Activated CD4-positive, alpha-beta T cell treated with anti-CD3 and anti-CD28 coated beads for 1 hour (primary cell): ENCODE results near the gene UPF2.

Experiments
- DNase-seq: peaks from one replicate; pipeline ENCODE4 v3.0.0-alpha.2; 2020

UPF2 gene

DNA sequence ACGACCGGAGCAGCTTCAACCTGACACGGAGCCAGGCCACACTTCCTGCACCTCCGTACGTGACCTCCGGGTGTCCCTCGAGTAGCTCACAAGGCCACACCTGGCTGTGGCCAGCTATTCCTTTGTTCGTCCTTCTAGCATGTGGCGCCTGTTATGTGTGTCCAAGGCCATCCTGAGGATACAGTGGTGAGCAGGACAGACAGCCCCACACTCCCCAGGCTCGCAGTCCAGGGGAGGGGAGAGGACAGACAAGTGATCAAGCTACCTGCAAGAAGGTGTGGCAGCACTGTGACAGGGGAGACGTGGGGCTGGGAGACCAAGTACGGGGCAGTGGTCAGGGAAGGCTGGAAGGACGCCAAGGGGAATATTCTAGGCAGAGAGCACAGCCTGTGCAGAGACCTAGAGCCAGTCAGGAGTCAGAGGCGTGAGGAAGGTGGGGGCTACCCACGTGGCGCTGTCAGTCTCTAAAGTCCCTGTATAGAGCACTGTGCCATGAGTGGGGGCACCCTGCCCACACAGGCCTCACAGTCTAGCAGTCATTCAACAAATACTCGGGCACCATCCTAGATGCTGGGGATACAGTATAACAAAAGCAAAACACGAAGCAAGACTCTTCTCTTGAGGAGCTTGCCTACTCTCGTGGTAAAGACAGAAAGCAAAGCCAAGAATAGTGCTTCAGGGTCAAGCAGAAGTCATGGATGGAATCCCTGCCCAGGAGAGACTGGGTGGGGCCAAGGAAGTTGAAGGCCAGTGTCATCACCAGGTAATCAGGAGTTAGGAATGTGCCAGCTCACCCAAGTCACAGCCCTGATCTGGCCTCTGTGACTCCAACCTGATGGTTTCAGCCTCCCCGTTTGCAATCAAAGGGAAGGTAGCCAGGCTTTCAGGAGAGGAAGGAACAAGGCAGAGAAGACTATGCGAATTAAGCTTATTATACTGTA lies 160.9 kb downstream of the UPF2 start:
- DNase-seq: no peak

DNA sequence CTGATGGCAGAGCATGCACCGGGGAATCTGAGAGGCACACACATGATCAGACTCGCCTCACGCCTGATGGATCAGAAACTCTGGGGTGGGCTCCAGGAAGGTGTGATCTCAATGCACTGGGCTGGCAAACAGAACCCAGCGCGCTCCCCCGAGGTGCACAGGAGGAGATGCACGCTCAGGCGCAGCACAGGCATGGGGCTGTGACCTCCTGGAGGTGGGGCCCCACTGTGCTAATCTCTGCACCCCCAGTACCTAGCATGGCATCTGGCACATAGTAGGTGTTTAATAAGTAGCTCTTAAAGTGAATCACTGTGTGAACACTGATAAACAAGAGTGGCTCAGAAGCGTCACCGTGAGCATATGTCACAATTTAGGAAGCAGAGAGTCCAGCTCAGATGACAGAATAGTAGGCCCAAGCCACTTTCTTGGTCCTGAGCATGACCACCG lies 161.6 kb downstream of the UPF2 start:
- no peak for DNase-seq

GRCh38 chr10:11880151-11881029 lies 162.2 kb downstream of the UPF2 start:
- no peak for DNase-seq

DNA sequence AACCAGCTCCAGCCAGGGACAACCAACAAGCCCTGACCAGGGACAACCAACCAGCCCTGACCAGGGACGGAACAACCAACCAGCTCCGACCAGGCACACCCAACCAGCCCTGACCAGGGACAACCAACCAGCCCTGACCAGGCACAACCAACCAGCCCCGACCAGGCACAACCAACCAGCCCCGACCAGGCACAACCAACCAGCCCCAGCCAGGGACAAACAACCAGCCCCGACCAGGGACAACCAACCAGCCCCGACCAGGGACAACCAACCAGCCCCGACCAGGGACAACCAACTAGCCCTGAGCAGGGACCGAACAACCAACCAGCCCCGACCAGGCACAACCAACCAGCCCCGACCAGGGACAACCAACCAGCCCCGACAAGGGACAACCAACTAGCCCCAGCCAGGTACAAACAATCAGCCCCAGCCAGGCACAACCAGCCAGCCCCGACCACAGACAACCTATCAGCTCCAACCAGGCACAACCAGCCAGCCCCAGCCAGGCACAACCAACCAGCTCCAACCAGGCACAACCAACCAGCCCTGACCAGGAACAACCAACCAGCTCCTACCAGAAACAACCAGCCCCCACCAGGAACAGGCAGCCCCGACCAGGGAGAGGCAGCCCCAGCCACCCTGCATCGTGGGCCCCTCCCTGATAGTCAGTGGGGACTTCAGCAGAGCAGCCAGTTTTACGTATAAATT lies 163.1 kb downstream of the UPF2 start:
- no peak for DNase-seq

DNA sequence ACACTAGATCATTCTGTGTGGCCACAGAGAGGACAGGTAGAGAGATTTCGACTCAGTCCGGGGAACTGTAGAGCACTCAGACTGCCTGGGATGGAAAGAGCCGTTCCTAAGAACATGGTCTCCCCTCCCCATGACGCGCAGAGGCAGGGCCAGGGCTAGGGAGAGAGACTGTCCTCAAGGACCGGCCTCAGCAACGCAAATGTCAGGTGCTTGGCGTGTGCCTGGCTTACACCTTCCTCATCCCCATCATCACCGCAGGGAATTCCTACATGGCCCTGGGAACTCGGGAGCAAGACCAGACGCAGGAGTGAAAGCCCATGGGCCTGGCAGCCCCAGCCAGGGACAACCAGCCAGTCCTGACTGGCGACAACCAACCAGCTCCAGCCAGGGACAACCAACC lies 163.8 kb downstream of the UPF2 start:
- DNase-seq: no peak

GRCh38 chr10:11877591-11877905 lies 165.1 kb downstream of the UPF2 start:
- DNase-seq: no peak

DNA sequence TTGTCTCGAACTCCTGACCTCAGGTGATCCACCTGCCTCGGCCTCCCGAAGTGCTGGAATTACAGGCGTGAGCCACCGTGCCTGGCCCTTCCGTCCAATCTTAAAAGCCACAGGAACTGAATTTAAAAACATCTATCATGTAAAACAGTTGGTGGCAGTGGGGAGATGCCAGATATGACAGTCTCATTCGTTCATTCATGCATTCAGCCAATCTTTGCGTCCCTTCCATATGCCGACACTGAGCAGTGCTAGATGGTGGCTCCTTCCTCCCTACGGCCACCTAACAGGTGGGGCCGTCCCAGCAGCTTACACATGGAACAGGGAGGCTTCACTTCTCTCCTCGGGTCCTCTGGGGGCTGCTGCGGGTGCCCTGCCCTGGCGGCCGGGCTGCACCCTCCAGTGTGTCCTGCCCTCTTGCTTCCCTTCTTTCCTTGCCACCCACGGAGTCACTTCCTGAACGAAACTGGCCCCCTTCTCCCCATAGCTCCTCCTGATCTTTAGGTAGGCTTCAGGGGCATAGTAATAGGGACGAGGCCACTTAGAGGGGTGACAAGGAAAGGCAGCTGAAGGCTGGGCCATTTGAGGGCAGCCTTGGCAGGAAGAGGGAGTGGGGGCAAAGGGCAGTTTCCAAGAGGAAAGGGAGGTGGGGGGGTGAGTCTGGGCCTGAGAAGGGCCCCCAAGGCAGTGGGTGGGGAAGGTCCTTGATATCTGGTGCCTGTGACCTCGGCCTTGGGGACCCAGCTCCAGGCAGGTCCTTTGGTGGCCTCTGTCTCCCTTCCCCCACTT lies 165.6 kb downstream of the UPF2 start:
- no peak for DNase-seq

GRCh38 chr10:11876324-11876723 lies 166.3 kb downstream of the UPF2 start:
- no peak for DNase-seq

- no peak for DNase-seq
Measured at GRCh38 chr10:11875494-11876281, 166.9 kb downstream of the UPF2 start.

DNA sequence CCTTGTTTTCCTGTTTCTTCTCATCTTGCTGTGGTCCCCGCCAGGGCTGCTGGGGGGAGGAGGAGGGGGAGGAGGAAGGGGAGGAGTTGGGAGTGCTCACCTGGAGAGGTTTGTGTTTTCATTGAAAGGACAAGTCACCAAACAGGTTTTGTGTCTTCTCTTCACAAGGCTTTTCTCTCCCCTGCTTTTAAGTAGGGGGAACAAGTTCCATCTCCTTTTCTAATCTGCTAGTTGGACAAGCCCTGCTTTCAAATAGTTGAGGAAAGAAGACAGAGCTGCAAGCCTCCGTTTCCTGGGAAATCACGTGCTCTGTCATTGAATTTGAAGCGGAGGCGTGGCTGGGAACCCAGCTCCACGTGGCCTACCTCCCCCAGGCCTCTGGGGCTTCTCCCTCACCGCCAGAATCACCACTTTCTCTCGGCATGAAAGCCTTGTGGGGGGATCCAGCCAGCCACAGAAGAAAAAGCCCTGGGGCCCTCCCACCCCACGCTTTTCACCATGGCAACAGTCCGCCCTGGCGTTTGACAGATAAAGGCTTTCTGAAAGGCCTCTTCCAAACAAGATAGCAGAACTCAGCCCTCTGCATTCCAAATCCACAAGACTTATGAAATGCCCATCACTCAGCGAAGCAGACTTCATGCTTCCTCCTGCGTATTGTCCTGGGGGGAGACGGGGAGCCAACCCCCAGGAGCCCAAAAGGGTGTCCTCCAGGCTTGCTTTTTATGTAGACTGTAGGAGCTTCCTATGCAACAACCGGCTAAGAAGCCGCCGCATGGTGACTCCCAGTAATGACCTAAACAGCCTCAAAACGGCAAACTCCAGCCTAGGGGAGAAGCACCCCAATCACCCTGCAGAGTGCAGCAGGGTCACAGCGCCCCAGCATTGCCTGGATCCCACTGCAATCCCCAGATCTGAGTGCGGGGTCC lies 167.8 kb downstream of the UPF2 start:
- DNase-seq: no peak

DNA sequence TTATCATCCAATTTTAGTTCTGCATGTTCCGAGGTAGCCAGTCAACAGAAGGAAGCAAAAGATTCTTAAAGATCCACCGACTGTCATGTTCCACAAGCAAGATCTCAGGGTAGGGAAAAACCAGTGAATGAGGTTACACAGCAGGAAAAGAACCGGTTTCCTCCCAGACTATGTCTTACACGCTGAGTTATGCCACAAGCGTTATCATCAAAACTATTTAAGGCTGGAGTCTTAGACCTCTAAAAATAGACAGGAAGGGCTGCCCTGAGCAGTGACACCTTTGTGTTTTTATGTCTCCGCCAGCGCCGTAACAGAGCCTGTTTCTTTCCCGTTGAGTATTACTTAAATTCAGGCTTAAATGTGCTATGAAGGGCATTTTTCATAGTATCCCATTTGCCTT lies 171.1 kb downstream of the UPF2 start:
- no peak for DNase-seq

- DNase-seq: no peak
Measured at GRCh38 chr10:11870900-11871400, 171.7 kb downstream of the UPF2 start.

- no peak for DNase-seq
Measured at GRCh38 chr10:11870461-11870780, 172.2 kb downstream of the UPF2 start.
